Activated gamma-delta T cell treated with anti-CD3 and anti-CD28 coated beads, Interleukin-2, amount 50 U/mL, for 16 hours (primary cell): ENCODE data around the gene CDY2A.
"Not testable (repeated sequence)": the region's sequence is repeated elsewhere in the genome, so short reads cannot be mapped to it uniquely, and the experiment has no call there.

ENCODE experiments used
- DNase-seq: peaks from one replicate; pipeline ENCODE4 v3.0.0-alpha.2; 2020; ENCODE audit warnings: low read depth

The CDY2A gene, protein sequence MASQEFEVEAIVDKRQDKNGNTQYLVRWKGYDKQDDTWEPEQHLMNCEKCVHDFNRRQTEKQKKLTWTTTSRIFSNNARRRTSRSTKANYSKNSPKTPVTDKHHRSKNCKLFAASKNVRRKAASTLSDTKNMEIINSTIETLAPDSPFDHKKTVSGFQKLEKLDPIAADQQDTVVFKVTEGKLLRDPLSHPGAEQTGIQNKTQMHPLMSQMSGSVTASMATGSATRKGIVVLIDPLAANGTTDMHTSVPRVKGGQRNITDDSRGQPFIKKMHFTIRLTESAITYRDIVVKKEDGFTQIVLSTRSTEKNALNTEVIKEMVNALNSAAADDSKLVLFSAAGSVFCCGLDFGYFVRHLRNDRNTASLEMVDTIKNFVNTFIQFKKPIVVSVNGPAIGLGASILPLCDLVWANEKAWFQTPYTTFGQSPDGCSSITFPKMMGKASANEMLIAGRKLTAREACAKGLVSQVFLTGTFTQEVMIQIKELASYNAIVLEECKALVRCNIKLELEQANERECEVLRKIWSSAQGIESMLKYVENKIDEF

DNA sequence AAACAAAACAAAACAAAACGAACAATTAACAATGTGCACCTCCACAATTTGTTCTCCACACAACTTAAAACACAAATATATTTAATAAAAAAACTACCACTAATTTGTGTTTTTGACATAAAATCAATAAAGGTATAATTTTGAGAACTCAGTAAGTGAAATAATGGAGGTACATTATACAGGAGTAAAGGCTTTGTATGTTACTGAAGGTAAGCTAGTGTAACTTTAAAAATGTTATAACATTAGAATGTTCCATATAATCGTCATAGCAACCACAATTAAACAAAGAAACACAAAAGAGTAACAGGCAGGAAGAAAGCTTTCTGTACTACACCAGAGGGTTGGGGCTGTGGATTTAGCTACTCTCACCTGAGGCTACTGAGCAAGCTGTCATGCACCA, at the start of gene CDY2A:
CDY2A (plus strand) TSS at position 301 of the 400 bp plus-strand sequence. CDS start 328 bp downstream, outside the sequence.
- DNase-seq: not testable (repeated sequence)

DNA sequence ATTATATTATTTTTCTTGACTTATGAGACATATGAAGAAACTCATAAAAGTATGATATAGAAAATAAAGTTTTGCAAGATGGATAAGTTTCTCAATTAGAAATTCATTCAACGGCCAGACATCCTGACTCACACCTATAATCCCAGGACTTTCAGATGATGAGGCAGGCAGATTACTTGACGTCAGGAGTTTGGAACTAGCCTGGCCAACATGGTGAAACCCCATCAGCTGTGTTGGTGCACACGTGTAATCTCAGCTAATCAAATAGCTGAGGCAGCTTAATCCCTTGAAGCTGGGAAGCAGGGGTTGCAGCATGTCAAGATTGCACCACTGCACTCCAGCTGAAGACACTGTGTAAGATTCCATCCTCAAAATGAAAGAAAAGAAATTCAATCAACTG, 28.0 kb upstream of the CDY2A start:
- DNase-seq: not testable (repeated sequence)

DNA sequence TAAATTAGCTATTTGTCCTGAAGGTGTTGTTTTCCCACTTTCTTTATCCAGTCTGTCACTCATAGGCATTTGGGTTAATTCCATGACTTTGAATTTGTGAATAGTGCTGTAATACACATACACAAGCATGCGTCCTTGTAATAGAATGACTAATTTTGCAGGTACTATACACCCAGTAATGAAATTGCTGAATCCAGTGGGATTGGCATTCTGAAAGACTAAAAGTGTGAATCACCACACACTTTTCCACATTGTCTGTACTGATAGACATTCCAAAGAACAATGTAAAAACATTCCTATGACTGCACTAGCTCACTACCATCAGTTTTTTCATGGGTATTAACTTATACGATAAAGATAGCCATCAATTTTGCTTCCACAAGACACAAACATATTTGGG, 27.3 kb upstream of the CDY2A start:
- not testable (repeated sequence) for DNase-seq

DNA sequence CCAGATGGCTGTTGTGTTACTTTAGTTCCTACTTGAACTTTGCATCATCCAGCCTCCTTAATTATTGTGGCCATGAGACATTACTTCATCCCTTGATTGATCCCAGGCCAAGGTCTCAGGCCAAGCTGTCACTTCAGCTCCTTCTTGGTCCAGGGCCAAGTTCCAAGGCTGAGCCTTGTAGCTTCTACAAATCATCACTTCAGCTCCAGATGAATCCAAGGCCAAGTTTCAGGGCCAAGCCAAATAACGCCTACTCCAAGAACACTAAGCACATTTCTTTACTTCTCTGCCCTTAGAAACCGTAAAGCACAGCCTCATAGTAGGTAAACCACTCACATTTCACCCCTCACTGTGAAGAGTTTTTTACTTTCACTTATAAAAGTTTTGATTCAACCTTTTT, 1.7 kb upstream of the CDY2A start:
- DNase-seq: not testable (repeated sequence)

DNA sequence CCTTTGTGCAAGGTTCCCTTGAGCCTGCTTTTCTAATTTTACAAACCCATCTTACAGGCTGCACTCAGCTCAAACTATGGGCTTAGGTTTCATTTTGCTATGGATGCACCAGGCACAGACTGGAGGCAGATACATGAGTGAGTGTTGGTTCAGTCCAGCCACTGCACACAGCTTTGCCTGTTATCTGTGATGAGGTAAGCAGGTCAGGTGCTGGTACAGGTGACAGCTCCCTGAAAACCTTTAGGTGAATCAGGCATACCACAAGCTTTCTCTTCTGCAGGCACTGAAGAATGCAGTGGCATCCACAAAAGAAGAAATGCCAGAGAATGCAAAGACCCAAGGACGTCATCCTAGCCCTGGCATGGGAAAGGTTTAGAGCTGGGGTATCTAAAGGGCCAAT, 3.3 kb downstream of the CDY2A start:
- DNase-seq: not testable (repeated sequence)

DNA sequence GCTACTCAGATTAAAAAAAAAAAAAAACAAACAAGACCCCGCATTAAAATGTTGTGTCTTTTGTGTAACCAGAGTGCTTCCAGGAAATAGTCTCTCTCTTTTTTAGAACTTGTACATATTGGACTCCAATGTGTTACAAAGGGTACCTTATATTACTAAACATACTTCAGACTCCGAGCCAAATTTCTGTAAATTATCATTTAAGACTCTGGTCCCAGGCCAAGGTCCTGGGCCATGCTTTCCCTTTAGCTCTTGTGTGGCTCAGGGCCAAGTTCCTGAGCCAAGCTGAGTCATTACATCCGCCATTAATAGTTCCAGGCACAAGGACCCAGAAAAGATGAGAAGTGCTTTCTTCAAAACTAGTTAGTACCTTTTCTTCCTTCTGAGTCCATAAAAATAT, 4.6 kb downstream of the CDY2A start:
- DNase-seq: not testable (repeated sequence)

DNA sequence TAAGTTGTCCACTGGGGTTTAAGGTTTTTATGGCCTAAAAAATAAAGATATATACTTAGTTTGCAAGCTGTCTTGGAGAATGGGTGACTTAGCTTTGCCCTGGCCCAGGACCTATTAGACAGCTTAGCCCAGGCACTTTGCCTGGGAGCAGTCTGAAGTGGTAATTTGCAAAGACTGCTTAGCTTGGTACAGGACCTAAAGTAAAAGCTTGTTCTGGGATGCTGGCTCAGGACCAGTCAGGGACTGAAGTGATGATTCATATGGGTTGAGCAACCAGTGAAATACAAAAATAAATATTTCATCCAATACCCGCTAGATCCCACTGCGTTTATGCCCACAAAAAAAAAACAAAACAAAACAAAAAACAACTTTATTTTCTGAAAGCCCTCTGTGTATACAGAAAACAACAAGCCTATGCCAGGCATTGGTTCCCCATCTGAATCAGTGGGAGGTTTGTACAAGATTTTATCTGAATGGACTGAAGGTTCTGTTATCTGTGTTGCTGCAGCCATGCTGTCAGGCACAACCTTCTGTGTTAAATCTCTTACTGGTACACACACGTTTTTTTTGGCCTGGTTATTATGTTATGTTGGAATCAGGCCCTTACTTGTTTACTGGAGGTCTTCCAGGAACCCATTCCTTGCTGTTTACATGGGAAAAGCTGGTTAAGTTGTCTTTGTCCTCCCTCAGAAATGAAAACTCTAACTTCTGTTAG, 8.7 kb downstream of the CDY2A start:
- not testable (repeated sequence) for DNase-seq

DNA sequence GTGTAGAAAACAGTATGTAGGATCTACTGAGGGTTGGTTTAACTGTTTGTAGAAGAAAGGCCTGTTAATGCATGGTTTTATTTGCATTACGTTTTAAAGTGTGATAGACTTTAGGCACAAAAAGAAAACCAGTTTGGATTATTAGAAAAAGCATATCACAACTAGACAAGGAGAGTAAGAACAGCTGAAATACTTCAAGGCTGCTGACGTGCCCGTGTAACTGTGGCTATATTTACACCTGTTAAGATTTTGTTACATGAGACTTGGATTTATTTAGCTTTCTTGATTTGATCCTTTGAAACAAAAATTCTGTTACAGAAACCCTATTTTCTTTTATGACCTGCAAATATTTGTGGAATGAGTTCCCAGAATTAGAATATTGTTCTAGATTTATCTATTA, 9.3 kb downstream of the CDY2A start:
- DNase-seq: not testable (repeated sequence)

DNA sequence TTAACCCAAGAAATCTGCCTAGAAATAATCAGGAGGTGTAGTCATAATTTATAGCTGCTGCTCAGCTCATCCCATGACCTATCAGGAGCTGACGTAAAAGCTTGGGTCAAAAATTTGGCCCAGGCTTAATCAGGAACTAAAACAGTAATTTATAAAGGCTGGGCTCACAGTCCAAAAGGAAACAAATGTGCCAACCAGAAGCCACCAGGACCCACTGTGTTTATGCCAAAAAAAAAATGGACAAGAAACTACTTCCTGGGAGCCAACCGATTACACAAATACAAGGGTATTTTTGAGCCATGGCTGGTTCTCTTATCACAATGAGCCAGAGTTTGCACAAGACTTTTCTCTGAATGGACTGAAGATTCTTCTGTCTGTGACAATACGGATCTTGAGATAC, 19.4 kb downstream of the CDY2A start:
- DNase-seq: not testable (repeated sequence)

DNA sequence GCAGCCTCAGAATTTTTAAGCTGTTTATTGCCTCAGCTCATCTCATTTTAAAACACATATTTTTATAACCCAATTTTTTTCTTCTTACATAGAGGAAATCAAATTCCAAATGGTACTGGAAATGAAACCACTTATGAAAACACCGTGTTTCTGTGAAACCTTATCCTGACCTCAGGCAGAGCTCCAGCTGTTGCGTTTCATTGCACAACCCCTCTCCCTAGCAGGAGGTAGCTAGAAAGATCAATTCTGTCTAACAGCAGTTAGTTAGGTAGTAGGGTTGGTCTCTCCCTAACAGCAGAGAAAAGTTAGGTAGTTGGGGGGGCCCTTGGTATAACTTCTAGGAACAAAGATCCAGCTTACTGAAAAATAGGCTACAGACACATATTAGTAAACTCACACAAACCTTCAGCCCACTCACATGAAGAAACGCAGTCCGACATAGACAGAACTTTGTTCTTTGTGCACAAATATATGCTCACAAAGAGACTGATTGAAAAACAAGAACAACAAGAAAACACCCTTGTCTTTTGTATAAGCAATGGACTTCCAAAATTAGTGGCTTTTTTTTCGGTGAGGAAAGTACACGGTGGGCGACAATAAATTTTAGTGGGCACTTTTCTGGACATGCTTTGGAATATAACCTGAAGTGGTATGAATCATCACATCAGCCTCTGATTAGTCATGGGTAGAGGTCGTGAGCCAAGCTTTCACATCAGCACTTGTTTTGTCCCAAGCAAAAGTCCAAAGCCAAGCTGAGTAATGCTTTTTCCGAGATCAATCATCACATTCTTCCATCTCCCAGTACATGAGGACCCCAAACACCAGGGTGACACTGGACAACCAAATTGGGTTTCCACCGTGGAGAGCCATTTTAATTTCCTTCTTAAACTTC, 22.8 kb downstream of the CDY2A start:
- not testable (repeated sequence) for DNase-seq

DNA sequence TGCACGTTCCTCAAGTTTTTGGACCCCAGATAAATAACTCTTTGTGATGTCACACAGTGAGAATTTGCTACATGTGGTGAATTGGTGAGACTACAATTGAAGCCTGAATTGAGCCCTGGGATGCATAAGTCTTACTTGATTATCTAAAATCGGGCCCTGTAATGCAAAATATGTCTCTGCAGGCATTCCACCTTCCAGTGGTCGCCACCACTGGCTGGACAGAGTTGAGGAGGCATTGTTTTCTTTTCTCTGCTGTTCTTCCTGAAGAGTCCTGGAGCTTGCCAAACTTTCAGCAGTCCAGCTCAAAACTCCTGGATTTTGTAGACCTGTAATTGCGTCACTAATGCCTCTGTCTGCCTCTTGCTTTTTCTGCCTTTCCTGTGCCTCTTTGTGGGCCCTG, 23.5 kb downstream of the CDY2A start:
- not testable (repeated sequence) for DNase-seq

DNA sequence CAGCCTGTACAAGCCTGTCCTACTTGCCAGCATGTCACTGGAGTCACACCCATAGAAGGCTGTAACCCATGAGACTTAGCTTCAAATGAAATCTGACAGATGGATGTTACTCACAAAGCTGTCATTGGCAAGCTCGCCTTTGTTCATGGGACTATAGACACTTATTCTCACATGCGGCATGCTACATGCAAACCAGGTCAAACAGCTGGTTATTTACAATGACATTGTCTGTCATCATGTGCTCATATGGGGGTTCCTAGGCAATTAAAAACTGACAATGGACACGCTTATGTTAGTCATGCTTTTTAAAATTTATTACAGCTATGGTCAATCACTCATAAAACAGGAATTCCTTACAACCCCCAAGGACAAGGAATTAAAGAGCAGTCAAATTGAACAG, 30.9 kb downstream of the CDY2A start:
- not testable (repeated sequence) for DNase-seq

DNA sequence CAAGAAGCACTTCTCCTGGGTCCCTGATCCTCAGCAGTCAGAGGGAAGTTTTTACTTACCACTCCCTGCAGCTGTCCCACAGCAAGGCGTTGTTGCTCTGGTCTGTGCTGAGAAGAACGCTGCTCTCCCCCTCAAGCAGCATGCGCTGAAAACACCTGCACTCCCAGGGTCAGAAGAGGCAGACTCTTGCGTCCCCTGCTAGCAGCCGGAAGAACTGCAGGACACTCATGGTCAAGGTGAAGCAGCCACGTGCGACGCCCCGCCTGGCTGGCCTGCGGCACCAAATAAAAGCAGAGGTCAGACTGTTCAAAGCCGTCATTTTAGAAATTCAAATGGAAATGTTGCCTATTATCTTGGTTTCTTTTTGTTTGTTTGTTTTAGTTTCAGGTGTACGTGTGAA, 47.9 kb downstream of the CDY2A start:
- DNase-seq: not testable (repeated sequence)
